SKM-1 (cell line): Measurements from ENCODE around the gene ZDHHC8.
"Not testable (repeated sequence)": the region's sequence is repeated elsewhere in the genome, so short reads cannot be mapped to it uniquely, and the experiment has no call there.

ENCODE experiments used
- DNase-seq: peaks from one replicate; lab custom pipeline; 2025; ENCODE audit not compliant: unreplicated experiment; lab: John Stamatoyannopoulos, UW

Gene ZDHHC8

DNA sequence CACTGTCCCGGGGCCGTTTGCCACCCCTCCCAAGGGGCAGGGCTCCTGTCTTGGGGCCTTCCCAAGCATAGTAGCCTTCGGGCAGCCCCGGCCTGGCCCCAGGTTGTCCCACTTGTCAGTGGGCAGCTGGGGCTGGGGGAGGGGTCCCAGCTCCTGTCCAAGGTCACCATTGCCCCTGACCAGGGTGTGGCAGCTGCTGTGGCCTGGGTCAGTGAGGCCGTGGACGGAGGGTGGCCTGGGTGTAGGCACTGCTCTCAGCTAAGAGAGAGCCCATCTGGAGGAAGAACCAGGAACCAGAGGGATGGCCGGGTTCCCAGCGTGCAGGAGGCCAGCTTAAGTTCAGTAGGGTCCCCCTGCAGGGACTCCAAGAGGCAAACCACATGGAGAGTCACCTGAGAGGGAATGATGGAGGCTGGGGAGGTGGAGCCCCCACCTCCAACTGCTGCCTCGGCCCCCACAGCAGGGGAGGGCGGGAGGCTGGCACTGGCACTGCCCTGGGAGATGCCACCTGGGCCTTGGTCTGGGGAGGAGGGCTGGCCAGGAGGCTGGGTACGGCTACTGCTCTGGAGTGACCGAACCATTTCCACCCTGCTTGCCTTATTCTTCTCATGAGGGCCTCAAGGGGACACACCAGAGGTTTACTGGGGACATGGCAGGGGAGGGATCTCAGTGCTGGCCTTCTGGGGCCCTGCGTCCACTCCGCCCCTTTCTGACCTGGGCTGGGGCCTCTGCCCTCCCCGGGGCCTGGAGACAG, 26.0 kb downstream of the ZDHHC8 start:
- DNase-seq: no peak

- DNase-seq: no peak
Observed at GRCh38 chr22:20158391-20159036, 26.9 kb downstream of the ZDHHC8 start.

- no peak for DNase-seq
Observed at GRCh38 chr22:20159076-20159475, 27.5 kb downstream of the ZDHHC8 start.

DNA sequence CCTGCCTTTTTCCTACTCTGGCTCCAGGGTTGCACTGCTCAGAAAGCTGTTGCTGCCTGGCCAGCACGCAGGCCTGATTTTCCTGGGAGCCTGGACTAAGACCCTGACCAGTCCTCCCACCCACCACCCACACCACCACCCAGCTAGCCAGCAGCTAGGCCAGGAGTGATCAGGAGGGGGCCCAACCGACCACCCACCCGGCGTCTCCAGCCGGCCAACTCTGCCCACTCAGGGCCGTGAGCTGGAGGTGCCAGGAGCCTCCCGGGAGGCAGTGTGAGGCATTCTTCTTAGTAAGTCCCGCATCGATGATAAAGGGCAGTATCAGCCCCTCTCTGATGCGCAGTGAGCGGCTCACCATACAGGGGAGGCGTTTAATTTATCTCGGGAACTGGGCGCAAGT, 27.9 kb downstream of the ZDHHC8 start:
- not testable (repeated sequence) for DNase-seq

GRCh38 chr22:20160041-20160440, 28.4 kb downstream of the ZDHHC8 start:
- no peak for DNase-seq

DNA sequence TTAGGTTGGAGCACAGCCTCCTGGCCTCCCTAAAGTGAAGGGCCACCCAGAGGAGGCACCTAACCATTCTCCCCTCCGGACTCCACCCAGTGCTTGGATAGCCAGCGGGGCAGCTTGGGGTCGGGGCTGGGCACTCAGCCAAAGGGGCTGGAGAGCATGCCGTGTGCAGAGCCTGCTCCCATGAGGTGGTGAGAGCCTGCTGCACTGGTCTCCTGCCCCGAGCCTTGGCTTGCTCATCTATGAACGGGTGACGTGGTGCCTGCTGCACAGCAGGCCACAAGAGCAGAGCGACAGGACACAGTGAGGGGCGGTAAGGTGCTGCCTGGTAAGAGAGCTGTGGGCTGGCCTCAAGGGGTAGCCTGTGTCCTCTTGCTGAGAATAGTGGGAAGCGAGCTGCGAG, 33.3 kb downstream of the ZDHHC8 start:
- no peak for DNase-seq

GRCh38 chr22:20165421-20165820, 33.8 kb downstream of the ZDHHC8 start:
- no peak for DNase-seq

DNA sequence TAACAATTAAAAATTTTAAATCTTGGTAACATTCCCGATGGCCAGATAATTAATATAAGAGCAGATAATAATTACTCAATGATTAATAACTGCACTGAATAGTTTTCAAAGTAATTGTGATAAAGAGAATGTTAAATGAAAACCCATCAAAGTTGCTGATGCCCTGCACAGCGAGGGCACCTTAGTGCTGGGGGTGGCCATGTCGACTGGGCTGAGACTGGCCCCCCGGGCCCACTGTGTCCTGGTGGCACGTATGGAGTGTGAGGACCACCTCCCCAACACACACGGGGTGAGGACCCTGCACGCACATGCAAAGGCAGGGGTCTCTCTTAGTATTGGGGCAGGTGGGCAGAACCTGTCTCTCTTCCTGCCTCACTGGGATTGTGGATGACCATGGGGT, 34.3 kb downstream of the ZDHHC8 start:
- no peak for DNase-seq

- DNase-seq: no peak
Observed at GRCh38 chr22:20166703-20167102, 35.1 kb downstream of the ZDHHC8 start.

GRCh38 chr22:20167643-20168322, 36.2 kb downstream of the ZDHHC8 start:
- no peak for DNase-seq

- DNase-seq: no peak
Observed at GRCh38 chr22:20169253-20169822, 37.7 kb downstream of the ZDHHC8 start.

DNA sequence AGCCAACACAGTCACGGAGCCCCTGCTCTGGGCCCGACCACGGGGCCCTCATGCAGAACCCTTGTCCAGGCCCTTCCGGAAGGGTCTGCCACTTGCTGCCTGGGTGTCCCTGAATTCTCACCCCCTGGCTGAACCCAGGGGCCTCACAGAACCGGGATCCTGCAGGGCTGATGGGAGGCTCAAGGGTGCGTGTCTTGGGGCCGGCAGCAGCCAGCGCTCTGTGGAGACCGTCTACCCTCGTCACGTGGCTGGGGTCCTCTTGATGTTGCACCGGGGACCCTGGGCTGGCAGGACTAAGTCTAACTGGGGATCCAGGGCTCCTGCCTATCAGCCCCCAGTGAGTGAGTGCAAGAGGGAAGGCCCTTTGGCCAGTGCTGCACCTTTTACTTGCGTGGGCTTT, 38.6 kb downstream of the ZDHHC8 start:
- no peak for DNase-seq

DNA sequence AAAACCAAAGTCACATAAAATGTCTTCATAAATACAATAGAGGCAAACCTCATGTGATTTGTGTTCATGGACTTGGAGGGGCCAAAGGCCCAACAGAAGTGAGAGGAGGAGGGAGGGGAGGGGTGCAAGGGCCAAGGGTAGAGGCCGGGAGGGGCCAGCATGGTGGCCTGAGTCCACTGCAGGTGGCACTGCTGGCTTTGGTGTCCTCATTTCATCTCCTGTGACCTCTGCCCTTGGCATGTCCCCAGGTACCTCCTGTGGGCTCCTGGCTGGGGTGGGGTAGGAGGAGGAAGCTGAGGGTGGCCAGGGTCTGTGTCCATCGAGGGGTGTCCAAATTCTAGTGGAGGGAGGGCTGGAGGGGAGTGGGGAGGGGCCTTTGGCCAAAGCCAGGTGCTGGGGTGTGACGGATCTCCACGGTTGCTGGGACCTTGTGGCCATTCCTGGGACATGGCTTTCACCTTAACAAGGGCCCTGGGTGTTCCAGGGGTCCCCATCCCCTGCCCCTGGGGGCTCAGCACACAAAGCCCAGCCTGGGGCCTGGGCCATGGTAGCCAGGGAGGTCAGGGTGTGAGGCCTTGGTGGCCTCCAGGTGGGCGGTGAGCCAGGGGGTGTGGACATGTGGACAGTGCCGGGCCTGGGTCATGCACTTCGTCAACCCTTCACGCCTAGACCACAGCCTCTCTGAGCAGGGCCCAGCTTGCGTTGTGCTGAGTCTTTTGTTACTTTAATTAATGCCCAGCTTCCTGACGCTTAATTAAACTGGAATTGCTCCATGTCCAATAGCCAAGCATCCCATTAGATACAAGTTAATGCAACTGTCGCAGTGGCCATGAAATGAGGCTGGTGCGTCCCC, 39.9 kb downstream of the ZDHHC8 start:
- DNase-seq: no peak

- DNase-seq: no peak
Observed at GRCh38 chr22:20172141-20172613, 40.6 kb downstream of the ZDHHC8 start.

GRCh38 chr22:20173246-20173645, 41.6 kb downstream of the ZDHHC8 start:
- DNase-seq: no peak

DNA sequence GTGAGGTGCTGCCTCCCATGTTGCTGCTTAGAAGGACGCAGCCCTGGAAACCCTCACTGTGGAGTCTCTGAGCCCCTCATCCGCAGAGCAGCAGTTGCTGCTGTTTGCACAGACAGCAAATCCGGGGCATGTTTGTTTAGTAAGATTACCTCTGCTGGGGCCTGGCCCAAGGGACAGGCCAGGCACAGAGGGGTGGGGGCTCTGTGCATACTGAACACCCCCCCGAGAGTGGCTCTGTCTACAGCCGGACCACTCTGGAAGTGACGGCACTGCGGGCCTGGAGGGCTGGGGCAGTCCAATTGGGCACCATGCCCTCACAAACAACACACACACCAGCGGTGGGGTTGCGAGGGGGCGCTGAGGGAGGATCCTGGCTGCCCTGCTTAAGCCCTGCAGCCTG, 42.2 kb downstream of the ZDHHC8 start:
- DNase-seq: no peak

DNA sequence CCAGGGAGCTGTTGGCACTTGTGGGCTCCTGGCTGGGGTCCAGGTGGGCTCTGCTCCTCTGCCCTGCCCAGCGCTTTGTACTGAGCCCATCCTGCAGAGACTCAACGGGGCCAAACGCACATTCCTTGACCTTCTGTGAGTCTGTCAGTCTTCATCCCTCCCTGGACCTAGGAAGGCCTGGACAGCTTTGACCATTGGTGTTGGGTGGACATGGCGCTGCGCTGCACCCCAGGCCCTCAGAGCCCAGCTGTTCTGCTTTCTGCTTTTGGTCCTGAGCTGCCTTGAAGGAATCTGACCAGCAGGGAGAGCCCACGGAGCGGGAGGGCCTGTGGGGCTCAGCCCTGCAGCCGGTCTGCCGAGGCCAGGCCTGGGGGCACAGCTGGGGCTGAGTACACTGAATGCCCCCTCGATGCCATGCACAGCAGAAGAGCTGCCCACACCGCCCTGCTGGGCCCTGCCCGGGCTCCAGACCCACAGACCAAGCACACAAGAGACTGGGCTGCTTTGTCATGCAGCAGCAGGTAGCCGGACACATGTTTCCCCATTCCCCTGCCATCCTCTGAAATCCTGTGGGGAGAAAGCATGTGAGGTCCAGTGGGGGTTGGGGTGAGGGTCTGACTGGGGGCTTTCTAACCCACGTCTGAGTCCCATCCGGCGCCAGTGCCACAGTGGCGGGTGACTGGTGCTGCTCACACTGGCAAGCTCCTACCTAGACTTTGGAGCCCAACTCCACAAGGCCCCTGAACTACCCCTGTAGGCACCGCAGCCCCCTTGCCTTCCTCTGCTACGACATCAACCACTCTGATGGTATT, 43.4 kb downstream of the ZDHHC8 start:
- no peak for DNase-seq

GRCh38 chr22:20175597-20175900, 43.9 kb downstream of the ZDHHC8 start:
- DNase-seq: no peak

DNA sequence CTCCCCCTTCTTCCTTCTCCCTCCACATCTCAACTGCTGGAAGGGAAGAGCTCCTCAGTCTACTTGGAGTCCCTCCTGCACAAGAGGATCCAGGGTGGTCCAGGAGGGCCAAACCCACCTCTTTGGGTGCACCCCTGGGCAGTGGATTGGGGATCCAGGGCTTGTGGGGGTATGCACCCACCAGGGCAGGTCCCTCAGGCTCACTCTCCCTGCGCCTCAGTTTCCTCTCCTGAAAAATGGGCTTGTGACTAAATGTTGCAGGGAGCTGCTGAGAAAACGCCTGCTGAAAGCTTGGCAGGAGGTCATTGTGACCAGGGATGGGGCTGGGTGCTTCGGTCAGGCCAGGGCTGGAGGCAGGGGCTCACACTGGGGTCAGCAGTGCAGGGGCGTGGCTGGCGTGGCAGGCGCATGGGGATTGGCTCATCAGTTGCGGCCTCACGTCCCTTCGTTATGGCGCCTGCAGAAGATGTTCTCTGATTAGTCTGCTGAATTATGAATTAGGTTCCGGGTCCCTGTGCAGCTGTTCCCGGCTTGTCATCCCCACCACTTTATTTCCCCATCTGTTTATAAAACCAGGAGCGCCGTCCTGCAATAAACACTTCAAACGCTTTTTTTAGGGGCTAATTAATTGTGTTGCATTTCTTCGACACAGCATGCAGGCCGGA, 44.9 kb downstream of the ZDHHC8 start:
- no peak for DNase-seq
